ENCODE data around the gene NCEH1.
"Not testable (repeated sequence)": the region's sequence is repeated elsewhere in the genome, so short reads cannot be mapped to it uniquely, and the experiment has no call there.

NCEH1 gene

GRCh38 chr3:172675441-172676193 lies 35.2 kb downstream of the NCEH1 start:
- peak; percentile 18 for DNase-seq

- peak; percentile 42 for DNase-seq
Measured at GRCh38 chr3:172673210-172673679, 37.6 kb downstream of the NCEH1 start.

GRCh38 chr3:172669021-172669420 lies 41.8 kb downstream of the NCEH1 start:
- no peak for DNase-seq

- peak; percentile 55 for DNase-seq
Measured at GRCh38 chr3:172666873-172667694, 43.8 kb downstream of the NCEH1 start.

GRCh38 chr3:172666181-172666872 lies 44.5 kb downstream of the NCEH1 start:
- no peak for DNase-seq

GRCh38 chr3:172665510-172665909 lies 45.4 kb downstream of the NCEH1 start:
- not testable (repeated sequence) for DNase-seq

GRCh38 chr3:172660421-172660820 lies 50.4 kb downstream of the NCEH1 start:
- DNase-seq: not testable (repeated sequence)

- DNase-seq: no peak
Measured at GRCh38 chr3:172659246-172660002, 51.4 kb downstream of the NCEH1 start.

GRCh38 chr3:172658344-172659245 lies 52.3 kb downstream of the NCEH1 start:
- DNase-seq: no peak

- no peak for DNase-seq
Measured at GRCh38 chr3:172656602-172657001, 54.3 kb downstream of the NCEH1 start.

GRCh38 chr3:172655388-172655787 lies 55.5 kb downstream of the NCEH1 start:
- DNase-seq: no peak

GRCh38 chr3:172654470-172654869 lies 56.4 kb downstream of the NCEH1 start:
- DNase-seq: no peak

GRCh38 chr3:172653004-172653572 lies 57.8 kb downstream of the NCEH1 start:
- no peak for DNase-seq

GRCh38 chr3:172651936-172652625 lies 58.8 kb downstream of the NCEH1 start:
- no peak for DNase-seq

GRCh38 chr3:172649987-172650386 lies 60.9 kb downstream of the NCEH1 start:
- DNase-seq: no peak

- DNase-seq: no peak
Measured at GRCh38 chr3:172648747-172649146, 62.1 kb downstream of the NCEH1 start.

- DNase-seq: no peak
Measured at GRCh38 chr3:172647823-172648222, 63.0 kb downstream of the NCEH1 start.

GRCh38 chr3:172647080-172647479 lies 63.8 kb downstream of the NCEH1 start:
- DNase-seq: no peak

- no peak for DNase-seq
Measured at GRCh38 chr3:172646439-172647015, 64.3 kb downstream of the NCEH1 start.

- DNase-seq: no peak
Measured at GRCh38 chr3:172644258-172644657, 66.6 kb downstream of the NCEH1 start.
